DND-41 (cell line): ENCODE data around the gene PAN2.
"Not testable (repeated sequence)": the region's sequence is repeated elsewhere in the genome, so short reads cannot be mapped to it uniquely, and the experiment has no call there.

Source experiments
- ATAC-seq: fragments of 200-7000 bp; cut with Tn5 transposase; 3 replicates; pipeline ENCODE4 v1.9.1; 2021; ENCODE audit warnings: low read depth; ENCODE audit not compliant: insufficient read depth
- DNase-seq: peaks from one replicate; pipeline ENCODE4 v3.0.0-alpha.2; 2020
- H2AFZ ChIP-seq: 2 replicates; pipeline ENCODE4 v1.6.0; 2012; ENCODE audit warnings: low read depth, low read length
- H3K27ac ChIP-seq: 2 replicates; pipeline ENCODE4 v1.5.1; 2012; ENCODE audit warnings: low read length, inconsistent platforms
- H3K27me3 ChIP-seq: fragments of 200-600 bp; sonication (generic); 2 replicates; pipeline ENCODE4 v1.6.0; 2012; ENCODE audit warnings: low read length, mild to moderate bottlenecking, inconsistent platforms; ENCODE audit not compliant: insufficient read depth, poor library complexity
- H3K36me3 ChIP-seq: 2 replicates; pipeline ENCODE4 v1.5.1; 2012; ENCODE audit warnings: low read length, inconsistent platforms; ENCODE audit not compliant: insufficient read depth
- H3K4me1 ChIP-seq: 2 replicates; pipeline ENCODE4 v1.5.1; 2012; ENCODE audit warnings: mild to moderate bottlenecking, low read length; ENCODE audit not compliant: insufficient read depth
- H3K4me2 ChIP-seq: 2 replicates; pipeline ENCODE4 v1.6.0; 2012; ENCODE audit warnings: mild to moderate bottlenecking, moderate library complexity, low read length, inconsistent platforms; ENCODE audit not compliant: insufficient read depth
- H3K4me3 ChIP-seq, 2 experiments: fragments of 200-600 bp in 1 of 2; shearing (Covaris generic) in 1 of 2; 2 replicates each; pipeline ENCODE4 v1.5.1; 2012 to 2016; ENCODE audit warnings: inconsistent platforms in 2 of 2, low read length in 2 of 2, mild to moderate bottlenecking in 2 of 2, low read depth in 1 of 2, moderate library complexity in 1 of 2
- H3K79me2 ChIP-seq: 2 replicates; pipeline ENCODE4 v1.6.0; 2012; ENCODE audit warnings: low read length, inconsistent platforms; ENCODE audit not compliant: insufficient read depth
- H3K9ac ChIP-seq: 2 replicates; pipeline ENCODE4 v1.6.0; 2012; ENCODE audit warnings: low read depth, mild to moderate bottlenecking, inconsistent platforms, low read length, moderate library complexity
- H3K9me3 ChIP-seq: 2 replicates; pipeline ENCODE4 v1.5.1; 2012; ENCODE audit warnings: low read length, moderate library complexity, mild to moderate bottlenecking, inconsistent platforms; ENCODE audit not compliant: insufficient read depth, severe bottlenecking
- H4K20me1 ChIP-seq: 2 replicates; pipeline ENCODE4 v1.6.0; 2012; ENCODE audit warnings: low read length; ENCODE audit not compliant: insufficient read depth
- EZH2 ChIP-seq: IDR thresholded peaks from 3 replicates; pipeline ENCODE4 v1.6.1; 2012; ENCODE audit warnings: borderline replicate concordance, low read depth, mild to moderate bottlenecking, moderate library complexity, low read length, inconsistent platforms; ENCODE audit not compliant: severe bottlenecking
- TF ChIP-seq, protein P1 (sequence below): IDR thresholded peaks from 2 replicates; pipeline ENCODE4 v1.5.1; 2012; ENCODE audit warnings: borderline replicate concordance, low read length, moderate library complexity, mild to moderate bottlenecking; ENCODE audit not compliant: poor library complexity, severe bottlenecking; ENCODE audit errors: extremely low read depth

PAN2 gene

DNA sequence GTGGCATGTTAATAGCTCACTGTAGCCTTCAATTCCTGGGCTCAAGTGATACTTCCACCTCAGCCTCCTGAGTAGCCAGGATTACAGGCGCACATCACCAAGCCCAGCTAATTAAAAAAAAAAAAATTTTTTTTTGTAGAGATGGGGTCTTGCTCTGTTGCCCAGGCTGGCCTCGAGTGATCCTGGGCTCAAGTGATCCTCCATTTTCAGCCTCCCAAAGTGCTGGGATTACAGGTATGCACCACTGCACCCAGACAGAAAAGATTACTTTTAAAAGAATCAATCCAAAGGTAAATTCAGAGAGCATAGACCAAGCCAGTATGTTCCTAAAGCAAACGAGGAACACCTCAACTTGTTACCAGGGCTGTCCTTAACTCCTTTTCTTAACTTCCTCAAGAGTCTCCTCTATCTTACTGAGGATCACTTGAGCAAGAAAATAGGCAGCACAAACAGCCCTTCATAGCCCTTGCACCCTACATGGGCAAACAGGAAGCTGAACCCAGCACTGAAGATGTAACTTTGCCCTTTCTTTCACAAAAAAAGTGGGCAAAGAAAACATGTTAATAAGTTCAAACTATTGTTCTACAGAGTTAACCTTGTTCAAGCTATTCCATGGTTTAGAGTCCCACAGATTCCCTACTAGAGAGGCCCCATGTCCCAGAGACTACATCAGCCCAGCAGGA is 45.0 kb downstream of the PAN2 start:
- no peak overlapping the region for H3K27ac ChIP-seq

DNA sequence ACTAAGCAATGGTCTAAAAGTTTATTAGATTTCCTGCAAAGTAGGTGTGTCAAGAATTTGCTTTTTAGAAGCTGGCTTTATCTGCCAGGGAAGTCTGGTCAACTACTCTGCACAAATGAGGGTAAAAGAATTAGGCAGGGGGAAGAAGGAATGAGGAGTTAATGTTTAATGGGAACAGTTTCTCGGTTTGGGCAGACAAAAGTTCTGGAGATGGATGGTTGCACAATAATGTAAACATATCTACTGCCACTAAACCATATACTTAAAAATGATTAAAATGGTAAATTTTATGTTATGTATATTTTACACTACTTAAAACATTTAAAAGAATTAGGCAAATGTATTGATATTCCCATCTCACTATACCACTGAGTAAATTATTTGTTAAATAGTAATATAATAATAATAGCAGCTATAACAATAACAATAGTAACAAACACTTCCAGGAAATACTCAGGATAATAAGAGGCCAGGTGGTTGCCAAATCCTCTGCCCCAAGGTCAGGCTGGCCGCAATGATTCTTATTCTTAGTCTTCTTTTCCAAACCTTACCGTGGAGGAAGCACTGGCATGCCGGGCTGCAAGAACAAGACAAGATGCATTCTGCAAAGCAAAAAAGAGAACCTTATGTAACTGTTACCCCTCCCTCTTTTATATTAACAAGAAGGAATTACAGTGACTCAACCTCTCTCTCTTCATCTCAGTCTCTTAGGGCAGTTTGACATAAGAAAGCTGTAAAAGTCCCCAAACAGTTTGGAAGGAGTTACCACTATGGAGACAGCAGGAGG is 47.6 kb downstream of the PAN2 start:
- Histone ChIP-seq H3K36me3 (peaks cover 66% of the 10 kb centered on the region), H3K4me2 (no peak overlapping the region), H4K20me1 (peaks cover 9% of the 10 kb centered on the region; the same call in 1 of the 2 replicates), H2AFZ (no peak overlapping the region), H3K4me1 (no peaks in the 10 kb centered on the region), H3K27ac (no peak overlapping the region), H3K9me3 (no peaks in the 10 kb centered on the region), H3K27me3 (no peaks in the 10 kb centered on the region), H3K4me3 (no peak overlapping the region), H3K79me2 (peaks cover 51% of the 10 kb centered on the region), H3K9ac (no peak overlapping the region)
- DNase-seq (no peak), ATAC-seq (no peak)
- no peak for TF ChIP-seq EZH2
- TF ChIP-seq, protein P1, sequence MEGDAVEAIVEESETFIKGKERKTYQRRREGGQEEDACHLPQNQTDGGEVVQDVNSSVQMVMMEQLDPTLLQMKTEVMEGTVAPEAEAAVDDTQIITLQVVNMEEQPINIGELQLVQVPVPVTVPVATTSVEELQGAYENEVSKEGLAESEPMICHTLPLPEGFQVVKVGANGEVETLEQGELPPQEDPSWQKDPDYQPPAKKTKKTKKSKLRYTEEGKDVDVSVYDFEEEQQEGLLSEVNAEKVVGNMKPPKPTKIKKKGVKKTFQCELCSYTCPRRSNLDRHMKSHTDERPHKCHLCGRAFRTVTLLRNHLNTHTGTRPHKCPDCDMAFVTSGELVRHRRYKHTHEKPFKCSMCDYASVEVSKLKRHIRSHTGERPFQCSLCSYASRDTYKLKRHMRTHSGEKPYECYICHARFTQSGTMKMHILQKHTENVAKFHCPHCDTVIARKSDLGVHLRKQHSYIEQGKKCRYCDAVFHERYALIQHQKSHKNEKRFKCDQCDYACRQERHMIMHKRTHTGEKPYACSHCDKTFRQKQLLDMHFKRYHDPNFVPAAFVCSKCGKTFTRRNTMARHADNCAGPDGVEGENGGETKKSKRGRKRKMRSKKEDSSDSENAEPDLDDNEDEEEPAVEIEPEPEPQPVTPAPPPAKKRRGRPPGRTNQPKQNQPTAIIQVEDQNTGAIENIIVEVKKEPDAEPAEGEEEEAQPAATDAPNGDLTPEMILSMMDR, result no peak

More for the DNA sequence above, 45.0 kb downstream of the PAN2 start:
- no peak for TF ChIP-seq EZH2
- TF ChIP-seq, protein P1, result no peak
- Histone ChIP-seq H3K4me2 (no peak overlapping the region), H2AFZ (no peak overlapping the region), H3K27me3 (no peaks in the 10 kb centered on the region), H3K9me3 (no peaks in the 10 kb centered on the region), H4K20me1 (peaks cover 21% of the 10 kb centered on the region; the same call in 1 of the 2 replicates), H3K79me2 (peaks cover 75% of the 10 kb centered on the region), H3K4me1 (no peaks in the 10 kb centered on the region), H3K9ac (no peak overlapping the region), H3K4me3 (no peak overlapping the region), H3K36me3 (peaks cover 56% of the 10 kb centered on the region)
- ATAC-seq (0 out of 3 replicates have a peak, but pooled peaks have one; percentile 29), DNase-seq (no peak)

DNA sequence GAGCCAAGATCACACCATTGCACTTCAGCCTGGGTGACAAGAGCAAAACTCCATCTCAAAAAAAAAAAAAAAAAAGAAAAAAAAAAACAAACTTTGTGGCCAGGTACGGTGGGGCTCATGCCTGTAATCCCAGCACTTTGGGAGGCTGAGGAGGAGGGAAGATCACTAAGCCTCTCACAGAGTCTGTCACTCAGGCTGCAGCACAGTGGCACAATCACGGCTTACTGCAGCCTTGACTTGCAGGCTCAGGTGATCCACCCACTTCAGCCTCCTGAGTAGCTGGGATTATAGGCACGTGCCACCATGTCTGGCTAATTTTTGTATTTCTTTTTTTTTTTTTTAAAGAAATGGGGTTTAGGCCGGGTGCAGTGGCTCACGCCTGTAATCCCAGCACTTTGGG is 49.5 kb downstream of the PAN2 start:
- H4K20me1 ChIP-seq, ATAC-seq: not testable (repeated sequence)
- peaks cover 74% of the 10 kb centered on the region for H3K36me3 ChIP-seq

DNA sequence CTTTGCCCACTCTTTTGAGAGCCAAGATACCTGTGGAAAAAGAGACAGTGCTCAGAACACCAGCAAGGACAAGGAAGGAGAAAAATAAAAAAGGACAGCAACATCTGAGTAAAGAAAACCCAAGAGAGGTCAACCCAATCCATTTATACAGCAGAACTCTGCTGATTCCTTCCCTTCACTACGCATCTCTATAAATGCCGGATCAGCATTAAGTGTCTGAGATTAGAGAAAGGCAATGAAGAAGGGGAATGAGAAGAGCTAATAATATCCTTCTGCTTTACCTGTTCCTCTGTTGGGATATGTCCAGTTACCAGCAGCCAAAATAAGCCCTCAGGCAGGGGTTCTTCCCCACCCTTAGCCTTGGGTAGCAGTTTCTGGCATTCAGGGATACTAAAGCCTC is 51.2 kb downstream of the PAN2 start:
- no peak overlapping the region for H3K9ac ChIP-seq
- no peaks in the 10 kb centered on the region for H3K9me3 ChIP-seq
- no peaks in the 10 kb centered on the region for H3K27me3 ChIP-seq
- ATAC-seq (no peak), DNase-seq (no peak)
- TF ChIP-seq, protein P1, result no peak
- TF ChIP-seq EZH2, result no peak
- H3K4me3 ChIP-seq, result no peak overlapping the region
- H3K4me2 ChIP-seq, result no peak overlapping the region
- no peaks in the 10 kb centered on the region for H3K4me1 ChIP-seq
- H3K27ac ChIP-seq, result no peak overlapping the region
- no peaks in the 10 kb centered on the region for H4K20me1 ChIP-seq
- no peak overlapping the region for H2AFZ ChIP-seq
- peaks cover 15% of the 10 kb centered on the region for H3K79me2 ChIP-seq
- peaks cover 83% of the 10 kb centered on the region for H3K36me3 ChIP-seq

More for the DNA sequence above, 49.5 kb downstream of the PAN2 start:
- not testable (repeated sequence) for DNase-seq, H2AFZ ChIP-seq, H3K4me1 ChIP-seq, H3K27me3 ChIP-seq, H3K4me3 ChIP-seq, H3K9me3 ChIP-seq, H3K9ac ChIP-seq, H3K27ac ChIP-seq, H3K4me2 ChIP-seq
- H3K79me2 ChIP-seq, result peaks cover 32% of the 10 kb centered on the region
